NCI-H187 (cell line): ENCODE measurements around the gene PEX5.
A peak's percentile ranks its signal among the peaks of the same experiment; 100 is the strongest.

Source experiments
- DNase-seq, 2 experiments: peaks; one replicate each; lab custom pipeline; 2025; lab: John Stamatoyannopoulos, UW

The PEX5 gene

DNA sequence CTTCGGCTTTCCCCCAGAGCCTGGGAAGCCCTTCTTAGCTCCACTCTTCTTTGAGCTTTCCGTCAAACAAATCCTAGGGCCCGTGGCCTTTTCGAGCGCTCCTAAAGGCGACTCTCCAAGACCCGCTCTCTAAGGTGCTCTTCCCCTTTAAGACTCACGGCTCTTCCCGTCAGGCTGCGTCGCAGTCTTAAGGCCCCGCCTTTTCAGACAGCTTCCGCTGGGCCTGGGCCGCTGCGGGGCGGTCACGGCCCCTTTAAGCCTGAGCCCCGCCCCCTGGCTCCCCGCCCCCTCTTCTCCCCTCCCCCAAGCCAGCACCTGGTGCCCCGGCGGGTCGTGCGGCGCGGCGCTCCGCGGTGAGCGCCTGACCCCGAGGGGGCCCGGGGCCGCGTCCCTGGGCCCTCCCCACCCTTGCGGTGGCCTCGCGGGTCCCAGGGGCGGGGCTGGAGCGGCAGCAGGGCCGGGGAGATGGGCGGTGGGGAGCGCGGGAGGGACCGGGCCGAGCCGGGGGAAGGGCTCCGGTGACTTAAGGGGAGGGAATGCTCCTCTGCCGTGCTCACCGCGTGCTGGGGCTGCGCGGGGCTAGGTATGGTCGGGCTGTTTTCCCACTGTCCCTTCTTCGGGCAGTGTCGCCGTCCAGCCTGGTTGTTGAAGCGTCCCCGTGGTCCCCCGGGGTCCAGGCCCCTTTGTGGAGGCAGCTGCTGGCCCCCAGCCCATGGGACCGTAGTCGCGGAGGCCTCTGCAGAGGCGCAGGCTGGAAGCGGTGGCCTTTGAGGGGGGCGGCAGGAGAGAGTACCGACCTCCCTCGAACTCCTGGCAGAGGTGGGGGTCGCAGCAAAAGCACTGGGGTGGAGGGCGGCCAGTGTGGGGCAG is at the start of gene PEX5:
TSS of gene PEX5 (plus strand) at position 289 of the 870 bp plus-strand sequence. CDS start 692 bp downstream, outside the sequence.
- DNase-seq = peak; percentile 85 to 90

DNA sequence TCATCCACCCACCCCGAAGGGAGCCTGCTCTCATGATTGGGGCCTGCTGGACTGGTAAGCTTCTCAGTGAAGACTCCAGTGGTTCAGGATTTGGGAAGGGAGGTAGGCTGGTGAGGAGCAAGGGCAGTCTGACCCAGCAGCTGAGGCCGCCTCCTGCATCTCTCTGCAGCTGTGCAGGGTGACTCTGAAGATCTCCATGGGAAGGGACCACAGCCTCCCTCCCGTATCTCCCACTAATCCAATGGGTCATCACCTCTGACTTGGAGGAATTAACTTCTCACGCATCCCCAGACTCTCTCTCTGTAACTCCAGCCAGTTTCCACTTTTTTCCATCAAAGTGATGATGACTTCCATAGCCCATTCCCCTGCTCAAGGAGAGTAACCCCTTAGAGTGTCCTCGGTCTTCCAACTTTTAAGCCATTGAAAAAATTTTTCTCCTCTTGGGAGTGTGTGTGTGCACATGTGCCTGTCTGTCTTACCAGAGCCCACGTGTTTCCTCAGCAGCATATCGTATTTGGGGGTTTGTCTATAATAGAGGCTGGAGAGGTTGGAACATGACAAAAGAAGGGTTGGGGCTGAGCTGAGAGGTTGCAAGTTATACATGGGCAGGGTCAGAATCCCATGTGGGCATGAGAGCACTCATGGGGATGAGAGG is 48.0 kb upstream of the PEX5 start:
- DNase-seq = no peak

GRCh38 chr12:7142056-7142644 is 47.3 kb upstream of the PEX5 start:
- DNase-seq = peak in 1 of 2 experiments; percentile 17

GRCh38 chr12:7142809-7143465 is 46.5 kb upstream of the PEX5 start:
- no peak for DNase-seq

- no peak for DNase-seq
Observed at GRCh38 chr12:7143564-7143963, 45.9 kb upstream of the PEX5 start.

DNA sequence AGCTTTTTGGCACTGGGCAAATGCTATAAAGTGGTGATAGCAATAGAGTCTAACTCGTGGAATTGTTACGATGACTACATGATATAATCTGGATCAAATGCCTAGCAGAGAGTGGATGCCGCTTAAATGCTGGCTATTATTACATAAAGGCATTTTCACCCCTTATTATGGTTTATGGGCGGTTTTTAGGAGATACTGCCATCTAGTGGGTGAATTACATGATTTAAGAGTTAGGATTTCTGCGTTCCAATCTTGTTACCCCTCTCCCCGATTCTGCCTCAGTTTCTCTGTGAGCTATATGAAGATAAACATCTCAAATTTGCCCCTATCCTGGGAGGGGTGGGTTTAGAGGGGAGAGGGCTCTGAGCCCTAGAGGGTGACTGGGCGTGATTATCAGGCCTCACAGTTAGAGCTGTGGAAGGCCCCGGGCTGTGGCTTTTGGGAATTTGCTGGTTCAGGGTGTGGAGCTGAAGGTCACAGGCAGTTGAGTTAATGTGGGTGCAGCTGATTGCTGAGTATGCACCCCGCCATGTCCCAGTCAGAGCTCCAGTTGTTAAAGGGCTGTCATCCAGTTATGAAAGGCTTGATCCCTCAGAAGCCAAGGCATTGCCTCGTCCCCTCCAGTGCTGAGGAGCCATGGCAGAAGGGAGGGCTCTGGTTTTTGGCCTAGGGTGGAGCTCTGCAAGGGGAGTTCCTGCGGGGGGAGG is 44.9 kb upstream of the PEX5 start:
- DNase-seq = no peak

DNA sequence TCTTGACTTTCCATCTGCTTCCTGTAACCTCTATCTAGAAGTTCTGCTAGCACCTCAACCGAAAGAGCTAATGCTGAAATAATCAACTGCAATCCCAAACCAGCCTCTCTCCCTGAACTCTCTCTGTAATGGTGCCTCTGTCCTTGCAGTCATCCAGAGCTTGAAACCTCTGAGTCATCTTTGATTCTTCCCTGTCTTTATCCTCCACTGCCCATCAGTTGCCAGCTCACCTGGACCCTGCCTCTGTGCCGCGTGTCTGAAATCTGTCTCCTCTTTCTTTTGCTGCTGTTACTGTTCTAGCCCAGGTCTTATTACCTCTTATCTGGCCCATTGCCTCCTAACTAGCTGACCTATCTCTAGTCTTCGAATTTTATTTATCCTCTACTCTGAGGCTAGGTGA is 43.8 kb upstream of the PEX5 start:
- DNase-seq = no peak

- DNase-seq = no peak
Observed at GRCh38 chr12:7146228-7146627, 43.3 kb upstream of the PEX5 start.

DNA sequence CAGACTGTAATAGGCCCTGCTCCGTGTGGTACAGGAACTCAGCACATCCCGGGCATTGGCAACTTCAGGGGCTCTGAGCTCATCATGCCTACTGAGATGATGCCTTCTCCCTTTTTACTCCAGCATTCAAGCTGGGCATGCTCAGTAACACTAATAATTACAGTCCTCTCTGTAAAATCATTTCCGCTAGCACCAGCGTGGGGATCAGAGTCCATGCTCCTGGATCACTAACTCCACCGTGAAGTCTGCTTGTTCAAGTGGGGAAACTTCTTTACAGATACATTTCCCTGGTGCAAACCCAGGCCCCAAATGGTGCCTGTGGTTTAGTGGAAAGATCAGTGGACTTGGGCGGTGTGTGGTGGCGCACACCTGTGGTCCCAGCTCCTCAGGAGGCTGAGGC is 42.6 kb upstream of the PEX5 start:
- no peak for DNase-seq

GRCh38 chr12:7150356-7150755 is 39.1 kb upstream of the PEX5 start:
- no peak for DNase-seq

DNA sequence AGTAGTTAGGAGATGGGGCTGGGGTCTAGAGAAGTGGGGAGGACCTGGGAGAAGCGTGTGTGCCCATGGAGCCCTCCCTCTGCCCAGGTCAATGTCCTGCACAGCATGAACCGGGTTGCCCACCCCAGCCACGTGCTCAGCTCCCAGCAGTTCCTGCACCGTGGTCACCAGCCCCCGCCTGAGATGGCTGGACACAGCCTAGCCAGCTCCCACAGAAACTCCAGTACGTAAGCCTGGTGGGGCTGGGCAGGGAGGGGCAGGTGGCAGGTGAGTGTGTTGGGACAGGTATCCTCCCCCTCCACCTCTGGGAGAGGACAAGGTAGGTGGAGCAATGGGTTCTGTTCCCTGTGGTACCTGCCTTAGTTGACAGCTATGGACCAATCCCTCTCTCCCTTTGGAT is 38.6 kb upstream of the PEX5 start:
- DNase-seq = no peak

DNA sequence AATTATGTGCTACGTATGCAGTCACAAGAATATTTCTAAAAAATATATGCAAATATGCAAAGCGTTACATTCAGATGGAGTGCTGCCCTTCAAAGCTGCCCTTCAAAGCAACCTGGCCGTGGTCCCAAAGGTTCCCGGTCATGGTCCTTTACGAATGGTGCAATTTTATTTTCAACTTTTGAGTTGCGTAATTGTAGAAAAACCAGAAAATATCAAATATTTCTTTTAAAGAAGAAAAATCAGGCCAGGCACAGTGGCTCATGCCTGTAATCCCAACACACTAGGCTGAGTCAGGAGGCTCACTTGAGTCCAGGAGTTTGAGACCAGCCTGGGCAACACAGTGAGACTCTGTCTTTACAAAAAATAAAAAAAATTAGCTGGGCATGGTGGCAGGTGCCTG is 38.0 kb upstream of the PEX5 start:
- DNase-seq = no peak

DNA sequence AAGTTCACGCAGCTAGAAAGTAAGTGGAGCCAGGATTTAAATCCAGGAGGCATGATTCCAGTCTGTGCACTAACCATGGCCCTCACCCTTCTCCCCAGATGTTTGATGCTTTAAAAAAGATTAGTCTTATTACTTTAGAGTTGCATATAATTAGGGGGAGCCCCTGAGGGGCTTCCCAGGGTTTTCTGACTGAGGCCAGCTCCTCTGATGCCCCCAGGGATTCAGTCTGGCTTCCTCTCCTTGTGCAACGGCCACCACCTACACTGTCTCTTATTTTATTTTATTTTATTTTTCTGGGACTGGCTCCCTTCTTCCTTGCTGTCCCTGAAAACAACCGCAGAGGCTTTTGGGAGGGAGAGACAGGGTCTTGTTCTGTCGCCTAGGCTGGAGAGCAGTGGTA is 36.7 kb upstream of the PEX5 start:
- DNase-seq = no peak

DNA sequence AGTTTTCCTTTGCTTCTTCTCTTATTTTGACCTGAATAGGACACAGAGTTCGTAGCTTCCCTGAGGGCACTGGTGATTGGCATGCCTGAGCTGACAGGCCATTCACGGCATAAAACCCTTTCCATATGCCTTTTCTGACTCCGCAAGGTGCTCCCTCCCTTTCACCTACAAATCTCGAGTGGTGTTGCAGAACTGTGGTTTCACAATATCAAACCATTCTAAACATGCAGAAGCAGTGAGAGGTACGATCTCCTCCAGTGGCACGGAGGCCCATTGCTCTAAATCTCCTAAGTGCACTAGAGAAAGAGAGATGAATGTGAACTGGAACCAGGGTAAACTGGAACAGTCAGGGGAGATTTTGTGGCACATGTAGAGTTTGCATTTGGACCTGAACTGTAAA is 35.4 kb upstream of the PEX5 start:
- DNase-seq = peak; percentile 15 to 66

DNA sequence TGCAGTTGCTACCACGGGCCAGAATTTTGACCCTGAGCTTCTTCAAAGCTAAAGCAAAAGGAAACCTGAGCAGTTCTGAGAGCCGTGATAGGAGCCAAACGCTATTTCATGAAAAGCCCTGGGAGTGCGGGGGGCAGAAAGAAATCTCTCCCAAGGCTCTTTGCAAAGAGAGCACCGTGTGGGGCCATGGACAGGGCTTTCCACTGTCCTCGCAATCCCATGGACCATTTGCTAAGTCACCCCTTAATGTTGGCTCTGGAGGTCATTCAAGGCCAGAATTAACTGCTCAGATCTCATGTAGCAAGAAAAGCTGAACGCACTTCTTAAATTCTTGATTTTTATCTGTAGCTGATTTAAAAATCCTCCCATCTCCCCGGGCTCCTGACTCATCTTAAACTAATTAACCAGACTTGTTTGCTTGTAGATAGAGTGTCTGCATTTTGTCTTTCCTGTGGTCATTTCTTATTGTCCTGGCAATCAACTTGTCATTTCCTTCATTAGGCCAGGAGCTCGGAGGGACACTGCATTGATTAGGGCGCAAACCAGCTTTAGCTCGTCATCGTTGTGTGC is 34.5 kb upstream of the PEX5 start:
- no peak for DNase-seq

GRCh38 chr12:7155471-7156034 is 33.9 kb upstream of the PEX5 start:
- peak; percentile 33 to 46 for DNase-seq

DNA sequence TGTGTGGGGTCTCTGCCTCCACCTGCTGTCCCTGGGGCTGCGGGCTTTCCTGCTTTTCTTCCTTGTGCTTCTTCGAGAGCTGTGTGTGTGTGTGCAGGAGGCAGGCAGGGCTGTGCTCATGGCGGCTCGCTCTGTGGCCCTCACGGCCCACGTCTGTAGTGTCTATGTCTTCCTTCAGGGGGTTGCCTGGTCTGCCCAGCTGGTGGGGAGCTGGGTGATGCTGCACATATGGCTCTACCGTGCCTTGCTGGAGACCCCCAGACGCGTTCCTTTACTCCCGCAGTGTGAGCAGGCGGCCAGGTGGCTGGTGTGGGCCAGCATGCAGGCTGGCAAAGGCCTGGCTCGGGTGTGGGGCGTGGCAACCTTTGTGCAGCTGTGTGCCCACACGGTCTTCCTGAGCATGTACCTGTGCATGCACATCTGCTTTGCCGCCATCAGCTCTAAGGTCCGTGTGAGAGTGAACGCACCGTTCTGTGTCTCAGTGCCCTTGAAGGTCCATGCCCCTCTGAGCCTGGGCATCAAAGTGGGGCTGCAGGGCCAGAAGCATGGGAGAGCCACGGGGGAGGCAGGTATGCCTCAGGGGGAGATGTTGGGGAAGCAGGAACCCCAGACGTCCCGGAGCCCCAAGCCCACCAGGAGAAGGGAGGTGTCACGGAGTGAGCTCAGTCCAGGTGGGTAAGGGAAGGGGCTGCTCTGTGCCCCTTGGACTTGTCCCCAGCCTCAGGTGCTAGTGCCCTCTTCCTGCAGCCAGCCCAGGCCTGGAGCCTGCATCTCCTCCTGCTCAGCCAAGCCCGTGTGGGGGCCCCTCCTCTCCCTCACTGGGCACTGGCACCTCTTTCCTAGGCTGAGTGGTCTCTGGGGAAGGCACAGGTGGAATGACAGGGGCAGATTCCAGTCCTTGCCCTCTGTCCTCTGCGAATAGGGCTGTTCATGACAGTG is 33.0 kb upstream of the PEX5 start:
- no peak for DNase-seq

DNA sequence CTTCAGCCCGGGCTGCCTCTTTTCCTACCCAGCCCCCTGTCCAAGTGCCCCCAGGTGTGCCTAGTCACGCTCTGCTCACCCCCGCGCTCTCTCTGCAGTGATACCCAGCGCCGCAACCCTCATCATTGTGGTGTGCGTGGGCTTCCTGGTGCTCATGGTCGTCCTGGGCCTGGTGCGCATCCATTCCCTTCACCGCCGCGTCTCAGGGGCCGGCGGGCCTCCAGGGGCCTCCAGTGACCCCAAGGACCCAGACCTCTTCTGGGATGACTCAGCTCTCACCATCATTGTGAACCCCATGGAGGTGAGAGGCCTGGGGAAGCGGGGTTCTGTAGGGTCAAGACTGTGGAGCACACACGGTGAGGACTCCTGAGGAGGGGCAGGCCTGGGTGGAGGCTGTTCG is 32.1 kb upstream of the PEX5 start:
- no peak for DNase-seq

DNA sequence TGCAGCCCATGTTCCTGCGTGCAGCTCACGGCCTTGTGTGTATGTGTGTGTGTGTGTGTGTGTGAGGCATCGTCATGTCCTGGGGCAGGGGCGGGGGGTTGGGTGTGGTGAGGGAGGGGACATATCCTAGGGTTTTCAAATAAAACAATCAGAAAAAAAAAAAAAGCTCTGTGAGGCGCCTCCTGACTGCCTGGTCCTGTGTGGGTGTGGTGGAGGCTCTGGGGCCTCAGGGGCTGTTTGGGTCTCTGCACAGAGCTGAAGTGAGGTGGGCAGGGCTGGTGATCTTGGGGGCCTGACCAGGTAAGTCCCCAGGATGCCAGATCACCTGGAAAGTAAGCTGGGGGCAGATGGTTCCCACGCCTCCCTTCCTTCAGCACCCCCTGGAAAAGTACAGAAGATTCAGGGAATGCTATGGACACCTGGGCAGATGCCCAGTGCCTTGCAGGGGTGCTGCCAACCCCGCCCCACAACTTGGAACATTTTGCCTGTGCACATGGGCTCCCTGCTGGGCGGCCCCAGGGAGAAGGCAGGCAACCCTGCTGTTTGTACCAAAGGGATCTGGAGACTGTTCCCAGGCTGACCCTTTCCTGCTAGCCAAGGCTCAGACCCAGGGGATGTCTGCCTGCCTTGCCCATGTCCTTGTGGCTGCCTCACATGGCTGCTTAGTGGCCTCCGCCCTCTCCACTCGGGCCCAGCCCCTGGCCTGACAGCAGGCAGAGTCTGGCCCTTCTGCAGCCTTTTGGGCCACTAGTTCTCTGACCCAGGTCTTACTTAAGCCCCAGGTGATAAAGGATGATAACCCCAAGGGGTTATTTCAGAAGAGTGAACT is 30.5 kb upstream of the PEX5 start:
- DNase-seq = no peak
